ENCODE data around the gene ADSL.

Gene ADSL

DNA sequence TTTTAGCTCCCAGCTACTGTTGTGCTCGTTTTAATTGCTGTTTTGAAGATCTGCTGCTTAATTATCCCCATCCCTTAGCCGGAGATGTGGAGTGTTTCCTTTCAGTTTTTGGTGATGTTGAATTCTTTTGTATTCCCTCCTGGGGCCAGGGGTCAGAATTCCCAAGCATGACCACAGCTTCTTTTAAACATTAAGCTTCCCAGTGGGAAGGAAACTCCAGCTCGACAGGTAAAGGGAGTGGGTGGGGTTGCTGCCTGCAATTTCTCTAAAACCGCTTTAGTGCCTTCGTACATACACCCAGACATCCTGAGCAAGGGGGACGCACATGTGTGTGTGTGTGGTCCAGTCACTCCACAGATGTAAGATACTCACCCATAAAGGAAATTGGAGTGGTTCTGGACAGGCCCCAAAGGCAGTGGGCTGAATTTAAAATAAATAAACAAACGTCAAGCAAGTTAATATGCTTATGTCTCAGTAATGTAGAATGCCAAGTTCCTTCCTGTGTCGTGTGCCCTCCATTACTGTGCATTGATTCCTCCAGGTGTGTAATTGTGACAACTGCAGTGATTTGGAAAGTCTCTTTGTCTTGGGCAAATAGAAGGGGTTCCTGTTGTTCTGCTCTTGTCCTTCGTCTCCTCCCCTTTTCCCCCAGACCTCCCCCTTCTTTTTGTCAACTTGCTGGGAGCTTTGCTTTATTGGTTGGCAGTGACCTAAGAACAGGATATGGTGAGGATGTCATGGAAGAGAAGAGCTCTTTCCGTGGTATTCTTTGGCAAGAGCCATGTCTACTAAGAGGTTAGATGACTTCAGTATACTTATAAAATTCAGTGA, 19.2 kb upstream of the ADSL start:
- TF ChIP-seq, protein P1, sequence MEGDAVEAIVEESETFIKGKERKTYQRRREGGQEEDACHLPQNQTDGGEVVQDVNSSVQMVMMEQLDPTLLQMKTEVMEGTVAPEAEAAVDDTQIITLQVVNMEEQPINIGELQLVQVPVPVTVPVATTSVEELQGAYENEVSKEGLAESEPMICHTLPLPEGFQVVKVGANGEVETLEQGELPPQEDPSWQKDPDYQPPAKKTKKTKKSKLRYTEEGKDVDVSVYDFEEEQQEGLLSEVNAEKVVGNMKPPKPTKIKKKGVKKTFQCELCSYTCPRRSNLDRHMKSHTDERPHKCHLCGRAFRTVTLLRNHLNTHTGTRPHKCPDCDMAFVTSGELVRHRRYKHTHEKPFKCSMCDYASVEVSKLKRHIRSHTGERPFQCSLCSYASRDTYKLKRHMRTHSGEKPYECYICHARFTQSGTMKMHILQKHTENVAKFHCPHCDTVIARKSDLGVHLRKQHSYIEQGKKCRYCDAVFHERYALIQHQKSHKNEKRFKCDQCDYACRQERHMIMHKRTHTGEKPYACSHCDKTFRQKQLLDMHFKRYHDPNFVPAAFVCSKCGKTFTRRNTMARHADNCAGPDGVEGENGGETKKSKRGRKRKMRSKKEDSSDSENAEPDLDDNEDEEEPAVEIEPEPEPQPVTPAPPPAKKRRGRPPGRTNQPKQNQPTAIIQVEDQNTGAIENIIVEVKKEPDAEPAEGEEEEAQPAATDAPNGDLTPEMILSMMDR (IDR thresholded peaks at IDR 0.05; ENCODE audit: low read depth, low read length), result no peak
- H3K4me3 ChIP-seq (replicated peaks in 1 of 2; ENCODE audit: low read depth in 2 of 2, low read length in 2 of 2), result no peak overlapping the region
- DNase-seq (ENCODE audit: low read depth in 2 of 2), result peak; percentile 21 to 49

DNA sequence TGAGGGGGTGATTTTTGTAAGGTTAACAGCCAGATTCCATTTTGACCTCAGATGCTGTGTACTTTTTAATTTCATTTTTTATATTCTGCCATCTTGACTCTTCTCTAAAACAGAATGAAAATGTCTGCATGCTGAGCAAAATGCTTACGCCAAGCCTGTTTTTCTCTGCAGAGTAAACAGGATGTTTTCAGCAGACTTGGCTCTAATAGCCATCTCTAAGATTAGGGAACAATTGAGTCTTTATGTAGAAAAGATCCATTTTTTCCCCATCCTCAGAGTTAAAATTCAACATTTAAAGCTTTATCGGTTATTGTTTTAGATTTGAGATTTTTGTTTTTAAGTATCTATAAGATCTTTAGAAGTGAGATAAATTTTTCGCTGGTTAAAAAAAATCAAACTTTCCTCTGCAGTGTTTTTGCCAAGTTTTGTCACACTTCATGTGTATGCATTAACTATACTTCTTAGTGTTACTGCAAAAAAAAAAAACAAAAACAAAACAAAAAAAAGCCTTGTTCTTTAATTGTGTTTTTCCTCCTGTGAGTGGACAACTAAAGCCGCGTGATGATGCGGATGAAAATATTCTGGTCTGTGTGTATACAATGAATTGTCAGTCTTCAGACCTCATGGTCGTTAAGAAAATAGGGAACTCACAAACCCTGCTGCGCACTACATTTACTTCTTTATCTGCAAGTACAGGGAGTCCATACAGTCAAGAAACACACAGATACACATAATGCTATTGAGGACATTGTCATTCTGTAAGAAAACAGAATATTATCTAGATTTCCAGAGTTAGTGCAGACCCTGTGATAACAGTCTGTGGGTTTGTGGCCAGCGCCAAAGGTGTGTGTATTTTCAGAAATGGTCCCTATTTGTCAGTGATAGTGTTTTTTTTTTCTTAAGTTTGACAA, 17.5 kb upstream of the ADSL start:
- DNase-seq (ENCODE audit: low read depth in 2 of 2), result no peak
- TF ChIP-seq, protein P1 (IDR thresholded peaks at IDR 0.05; ENCODE audit: low read depth, low read length), result no peak
- no peak overlapping the region for H3K4me3 ChIP-seq (replicated peaks in 1 of 2; ENCODE audit: low read depth in 2 of 2, low read length in 2 of 2)

DNA sequence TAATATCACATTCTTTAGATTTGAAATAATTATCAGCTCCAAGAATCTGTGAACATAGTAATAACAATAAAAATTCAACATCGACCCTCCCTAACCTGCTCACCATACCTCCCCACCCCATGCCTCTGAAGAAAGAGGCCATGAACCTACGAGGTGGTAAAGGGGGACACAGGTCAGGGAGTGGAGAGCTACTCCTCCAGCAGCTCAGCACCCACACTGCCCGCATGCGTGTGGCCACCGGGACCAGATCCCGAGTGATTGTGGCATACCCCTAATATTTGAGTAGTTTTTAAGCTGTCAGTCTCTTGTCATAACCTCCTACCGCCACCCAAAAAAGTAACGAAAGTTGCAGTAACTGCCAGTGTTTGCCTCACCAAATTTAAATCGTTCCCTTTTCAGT, 16.8 kb upstream of the ADSL start:
- DNase-seq (ENCODE audit: low read depth in 2 of 2), result no peak

DNA sequence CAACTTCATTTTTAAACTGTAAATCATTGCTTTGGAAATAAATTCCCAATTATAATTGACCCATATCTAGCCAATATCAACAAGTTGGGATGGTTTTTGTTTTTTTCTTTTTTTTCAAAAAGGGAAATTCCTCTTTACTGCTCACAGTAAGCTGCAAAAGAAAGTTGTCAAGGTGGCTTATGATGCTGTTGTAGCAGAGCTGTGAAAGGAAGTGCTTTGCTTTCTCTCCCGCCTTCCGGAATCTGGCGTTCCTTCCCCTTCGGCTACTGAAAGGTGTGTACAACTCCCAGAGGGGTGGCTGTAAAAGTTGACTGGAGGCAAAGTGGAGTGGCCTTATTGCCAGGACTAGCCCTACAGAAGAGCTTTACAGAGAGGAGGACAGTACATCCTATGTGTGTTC, 16.2 kb upstream of the ADSL start:
- TF ChIP-seq, protein P1 (IDR thresholded peaks at IDR 0.05; ENCODE audit: low read depth, low read length), result no peak
- H3K4me3 ChIP-seq (replicated peaks in 1 of 2; ENCODE audit: low read depth in 2 of 2, low read length in 2 of 2), result no peak overlapping the region
- DNase-seq (ENCODE audit: low read depth in 2 of 2), result no peak

More for the DNA sequence above, 16.8 kb upstream of the ADSL start:
- H3K4me3 ChIP-seq (replicated peaks in 1 of 2; ENCODE audit: low read depth in 2 of 2, low read length in 2 of 2), result no peak overlapping the region
- TF ChIP-seq, protein P1 (IDR thresholded peaks at IDR 0.05; ENCODE audit: low read depth, low read length), result no peak

DNA sequence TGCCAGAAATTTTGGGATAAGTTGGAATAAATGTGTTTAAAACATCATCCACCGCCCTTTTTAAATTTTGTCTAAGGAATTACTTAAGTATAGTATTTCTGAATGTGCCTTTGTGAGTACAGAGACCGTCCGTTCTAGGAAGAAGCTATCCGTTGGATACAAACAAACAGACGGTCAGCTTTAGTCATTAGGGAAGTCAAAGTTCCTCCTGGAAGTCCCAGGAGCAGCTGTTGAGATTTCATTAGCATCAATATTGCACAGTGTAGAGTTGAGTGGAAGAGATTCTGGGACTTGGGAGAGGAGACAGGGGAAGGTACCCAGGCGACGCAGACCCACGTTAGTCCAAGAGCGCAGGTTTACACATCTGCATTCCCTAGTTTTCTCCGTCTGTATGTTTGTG, 15.7 kb upstream of the ADSL start:
- no peak for DNase-seq (ENCODE audit: low read depth in 2 of 2)
- TF ChIP-seq, protein P1 (IDR thresholded peaks at IDR 0.05; ENCODE audit: low read depth, low read length), result no peak
- H3K4me3 ChIP-seq (replicated peaks in 1 of 2; ENCODE audit: low read depth in 2 of 2, low read length in 2 of 2), result no peak overlapping the region

DNA sequence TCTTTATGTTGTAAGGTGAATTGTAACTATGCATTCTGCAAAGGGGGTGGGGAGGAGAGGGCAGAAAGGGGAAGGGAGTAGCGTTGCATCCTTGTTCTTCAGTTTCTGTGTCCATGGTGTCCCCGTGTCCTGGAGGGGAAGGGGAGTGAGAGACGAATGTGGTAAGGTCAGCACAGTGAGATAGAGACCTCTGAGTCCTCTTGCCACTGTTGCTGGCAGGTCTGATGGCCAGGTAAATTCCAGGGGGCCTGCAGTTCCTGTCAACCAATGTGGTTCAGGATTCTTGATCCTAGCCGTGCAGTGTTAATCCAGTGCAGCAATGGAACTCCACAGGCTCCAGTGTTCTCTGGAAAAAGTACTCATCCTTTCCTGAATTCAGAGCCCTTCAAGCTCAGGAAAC, 14.6 kb upstream of the ADSL start:
- H3K4me3 ChIP-seq (replicated peaks in 1 of 2; ENCODE audit: low read depth in 2 of 2, low read length in 2 of 2), result no peak overlapping the region
- TF ChIP-seq, protein P1 (IDR thresholded peaks at IDR 0.05; ENCODE audit: low read depth, low read length), result no peak
- no peak for DNase-seq (ENCODE audit: low read depth in 2 of 2)
